ENCODE results near the gene SLC6A9.

Gene SLC6A9

DNA sequence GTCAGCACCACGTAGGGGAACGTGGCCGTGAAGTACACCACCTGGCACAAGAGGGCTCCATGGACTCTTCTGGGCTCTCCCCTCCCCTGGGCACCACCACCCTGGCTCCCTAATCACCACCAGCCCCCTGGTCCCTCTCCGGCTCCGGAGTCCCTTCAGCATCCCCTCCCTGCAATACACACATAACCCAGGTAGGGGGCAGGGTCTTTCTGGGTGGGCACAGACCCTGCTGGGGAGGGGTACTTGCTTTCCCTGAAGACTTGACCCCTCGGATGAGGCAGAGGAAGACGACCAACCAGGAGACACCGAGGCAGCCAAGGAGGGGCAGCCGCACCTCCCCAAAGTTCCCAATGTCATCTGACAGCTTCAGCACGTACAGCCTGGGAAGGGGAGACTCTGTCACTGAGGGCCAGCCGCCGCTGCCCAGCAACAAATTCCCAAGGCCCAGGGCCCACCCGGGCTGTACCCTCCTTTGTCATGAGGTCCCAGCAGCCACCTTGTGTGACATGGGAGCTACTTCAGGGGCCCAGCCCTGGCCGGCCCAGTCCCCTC lies 28.6 kb downstream of the SLC6A9 start:
- Mint-ChIP-seq H3K27ac (no peak overlapping the region), H3K4me3 (no peak overlapping the region), H3K27me3 (ENCODE audit: low read depth, poor library complexity) (no peaks in the 10 kb centered on the region), H3K9me3 (no peaks in the 10 kb centered on the region), H3K4me1 (peaks cover 15% of the 10 kb centered on the region), H3K36me3 (ENCODE audit: low read depth) (peaks cover 18% of the 10 kb centered on the region)
- peak; percentile 31 for TF ChIP-seq CTCF (IDR thresholded peaks at IDR 0.05)
- no peak for DNase-seq

- H3K4me1 Mint-ChIP-seq: peaks cover 18% of the 10 kb centered on the region
- H3K9me3 Mint-ChIP-seq: no peaks in the 10 kb centered on the region
- no peak overlapping the region for H3K27ac Mint-ChIP-seq
- H3K4me3 Mint-ChIP-seq: no peak overlapping the region
- no peaks in the 10 kb centered on the region for H3K27me3 Mint-ChIP-seq (ENCODE audit: low read depth, poor library complexity)
- DNase-seq: no peak
- no peak for TF ChIP-seq CTCF (IDR thresholded peaks at IDR 0.05)
- peaks cover 18% of the 10 kb centered on the region for H3K36me3 Mint-ChIP-seq (ENCODE audit: low read depth)
These were observed 29.1 kb downstream of the SLC6A9 start for GRCh38 chr1:44002165-44002564.

DNA sequence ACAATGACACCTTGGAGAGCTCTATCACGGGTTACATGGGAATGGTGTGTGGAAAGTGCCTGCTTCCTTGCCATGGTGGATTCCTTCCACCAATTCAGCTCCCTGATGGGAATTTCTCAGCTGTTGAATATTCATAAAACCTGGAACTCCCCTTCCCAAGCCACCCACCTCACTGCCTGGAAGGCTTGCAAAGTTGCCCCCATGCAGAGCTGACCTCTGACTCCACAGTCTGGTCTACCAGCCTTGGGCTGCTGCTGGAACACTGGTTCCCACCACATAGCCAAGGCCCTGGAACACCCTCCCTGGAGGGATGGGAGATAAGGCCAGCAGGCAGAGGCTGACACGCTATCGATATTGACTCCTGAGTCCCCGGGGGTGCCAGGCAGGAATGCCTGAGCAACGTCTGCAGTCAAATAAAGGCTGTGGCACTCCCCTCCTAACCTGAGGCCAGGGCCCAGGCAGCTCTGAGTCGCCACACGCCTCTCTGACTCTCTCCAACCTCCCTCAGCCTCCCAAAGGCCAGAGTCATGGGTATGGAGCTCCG lies 31.1 kb downstream of the SLC6A9 start:
- Mint-ChIP-seq H3K36me3 (ENCODE audit: low read depth) (peaks cover 11% of the 10 kb centered on the region), H3K27ac (peak overlapping the region; percentile 51), H3K27me3 (ENCODE audit: low read depth, poor library complexity) (no peaks in the 10 kb centered on the region), H3K4me1 (peaks cover 30% of the 10 kb centered on the region), H3K9me3 (no peaks in the 10 kb centered on the region), H3K4me3 (no peak overlapping the region)
- no peak for TF ChIP-seq CTCF (IDR thresholded peaks at IDR 0.05)
- no peak for DNase-seq

- Mint-ChIP-seq H3K9me3 (no peaks in the 10 kb centered on the region), H3K27me3 (ENCODE audit: low read depth, poor library complexity) (no peaks in the 10 kb centered on the region), H3K4me1 (peaks cover 29% of the 10 kb centered on the region), H3K27ac (no peak overlapping the region), H3K36me3 (ENCODE audit: low read depth) (peaks cover 11% of the 10 kb centered on the region), H3K4me3 (no peak overlapping the region)
- no peak for TF ChIP-seq CTCF (IDR thresholded peaks at IDR 0.05)
- DNase-seq: no peak
These were observed 31.8 kb downstream of the SLC6A9 start for GRCh38 chr1:43999455-43999854.

DNA sequence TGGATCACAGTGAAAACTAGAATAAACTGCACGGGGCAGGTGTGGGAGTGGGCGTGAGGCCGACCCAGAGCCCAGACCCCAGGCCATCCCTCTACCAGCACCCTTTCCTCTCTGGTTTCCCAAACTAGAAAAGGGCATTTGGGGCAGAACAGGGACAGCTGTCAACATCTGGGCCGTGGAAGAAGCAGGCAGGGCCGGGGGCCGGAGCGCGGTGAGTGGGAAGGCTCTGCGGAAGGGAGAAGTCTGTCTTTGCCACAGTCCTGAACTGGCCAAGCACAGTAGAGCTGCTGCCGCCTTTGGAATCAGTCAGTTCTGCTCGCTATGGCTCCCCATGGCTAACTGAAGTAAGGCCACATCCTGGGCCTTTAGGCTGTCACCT lies 33.3 kb downstream of the SLC6A9 start:
- no peak for TF ChIP-seq CTCF (IDR thresholded peaks at IDR 0.05)
- peaks cover 11% of the 10 kb centered on the region for H3K36me3 Mint-ChIP-seq (ENCODE audit: low read depth)
- no peak overlapping the region for H3K4me3 Mint-ChIP-seq
- H3K9me3 Mint-ChIP-seq: no peaks in the 10 kb centered on the region
- H3K4me1 Mint-ChIP-seq: peaks cover 34% of the 10 kb centered on the region
- peaks cover 3% of the 10 kb centered on the region for H3K27me3 Mint-ChIP-seq (ENCODE audit: low read depth, poor library complexity)
- no peak overlapping the region for H3K27ac Mint-ChIP-seq
- no peak for DNase-seq

GRCh38 chr1:43997295-43997999 lies 33.8 kb downstream of the SLC6A9 start:
- Mint-ChIP-seq H3K4me3 (no peak overlapping the region), H3K36me3 (ENCODE audit: low read depth) (peaks cover 11% of the 10 kb centered on the region), H3K4me1 (peaks cover 40% of the 10 kb centered on the region), H3K27ac (no peak overlapping the region), H3K9me3 (no peaks in the 10 kb centered on the region), H3K27me3 (ENCODE audit: low read depth, poor library complexity) (peaks cover 6% of the 10 kb centered on the region)
- no peak for DNase-seq
- TF ChIP-seq CTCF (IDR thresholded peaks at IDR 0.05): no peak
